ENCODE data around the gene COLGALT1. TPM values are rescaled to one million over a fixed set of nuclear protein-coding genes. Genes with fewer than 3 reads are reported as not detected.
A peak's percentile ranks its signal among the peaks of the same experiment; 100 is the strongest.
"Not testable (repeated sequence)": the region's sequence is repeated elsewhere in the genome, so short reads cannot be mapped to it uniquely, and the experiment has no call there.

Gene COLGALT1
- total RNA-seq, 2 experiments from 2014 or later, result 52.2 to 65.2 TPM

- CTCF ChIA-PET, result interaction anchor here (1.1 to 2.2 kb wide), 8 partner anchors 10 to 118 kb away, joined by 3 to 30 read pairs (median 6); no protein-coding TSS in a partner anchor
- ATAC-seq (no peak), DNase-seq (no peak)
- H3K27me3 Mint-ChIP-seq, result no peaks in the 10 kb centered on the region
- no peak overlapping the region for H3K4me3 Mint-ChIP-seq
- peaks cover 32% of the 10 kb centered on the region for H3K36me3 Mint-ChIP-seq
- no peaks in the 10 kb centered on the region for H3K9me3 Mint-ChIP-seq (ENCODE audit: low read depth)
- H3K4me1 Mint-ChIP-seq, result no peaks in the 10 kb centered on the region
- no peak overlapping the region for H3K27ac Mint-ChIP-seq
These were observed 17.2 kb downstream of the COLGALT1 start for GRCh38 chr19:17572638-17573037.

GRCh38 chr19:17575871-17576757 lies 20.7 kb downstream of the COLGALT1 start:
- Mint-ChIP-seq H3K27ac (no peak overlapping the region), H3K4me1 (peaks cover 2% of the 10 kb centered on the region), H3K27me3 (no peaks in the 10 kb centered on the region), H3K36me3 (peaks cover 34% of the 10 kb centered on the region), H3K4me3 (no peak overlapping the region), H3K9me3 (ENCODE audit: low read depth) (no peaks in the 10 kb centered on the region)
- DNase-seq (no peak), ATAC-seq (no peak)
- CTCF ChIA-PET, result interaction anchor here (0.7 to 2.0 kb wide), 4 partner anchors 46 to 201 kb away, joined by 3 to 10 read pairs (median 3); no protein-coding TSS in a partner anchor

- Mint-ChIP-seq H3K27ac (no peak overlapping the region), H3K36me3 (peaks cover 32% of the 10 kb centered on the region), H3K27me3 (no peaks in the 10 kb centered on the region), H3K4me3 (no peak overlapping the region), H3K9me3 (ENCODE audit: low read depth) (no peaks in the 10 kb centered on the region), H3K4me1 (peaks cover 2% of the 10 kb centered on the region)
- ATAC-seq, result peak; percentile 41
- CTCF ChIA-PET, result interaction anchor here (2.0 kb wide), 1 partner anchor 81 kb away, joined by 10 read pairs; no protein-coding TSS in a partner anchor
- peak; percentile 45 for DNase-seq
These were observed 21.5 kb downstream of the COLGALT1 start for GRCh38 chr19:17576758-17577456.

- H3K27me3 Mint-ChIP-seq, result no peaks in the 10 kb centered on the region
- H3K4me3 Mint-ChIP-seq, result no peak overlapping the region
- H3K9me3 Mint-ChIP-seq (ENCODE audit: low read depth), result no peaks in the 10 kb centered on the region
- H3K27ac Mint-ChIP-seq, result no peak overlapping the region
- peaks cover 2% of the 10 kb centered on the region for H3K4me1 Mint-ChIP-seq
- H3K36me3 Mint-ChIP-seq, result peaks cover 33% of the 10 kb centered on the region
- ATAC-seq, result no peak
- no peak for DNase-seq
- CTCF ChIA-PET, result no interaction called here
These were observed 22.1 kb downstream of the COLGALT1 start for GRCh38 chr19:17577457-17578097.

DNA sequence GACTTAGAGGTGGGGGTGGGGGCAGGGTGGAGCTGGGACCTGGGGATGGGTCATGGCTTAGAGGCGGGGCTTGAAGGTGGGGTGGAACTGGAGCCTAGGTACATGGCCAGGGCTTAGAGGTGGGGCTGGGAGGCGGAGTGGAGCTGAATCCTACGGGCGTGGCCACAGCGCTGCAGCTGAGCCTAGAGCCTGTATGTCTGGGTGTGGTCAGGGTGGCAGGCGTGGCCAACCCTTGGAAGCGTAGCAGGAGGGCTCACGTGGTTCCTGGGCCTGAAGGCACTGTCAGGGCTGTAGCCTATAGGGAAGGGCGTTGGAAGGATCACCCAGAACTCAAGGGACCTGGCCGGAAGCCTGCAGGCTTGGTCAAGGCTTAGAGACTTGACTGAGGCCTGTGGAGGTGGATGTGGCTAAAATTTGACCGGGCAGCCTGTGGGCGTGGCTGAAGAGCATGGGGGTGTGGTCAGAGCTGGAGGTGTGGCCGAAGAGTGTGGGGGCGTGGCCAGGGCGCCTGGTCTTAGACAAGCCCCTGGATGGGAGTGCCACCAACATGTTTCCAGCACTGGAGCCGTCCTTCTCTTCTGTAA lies 24.3 kb downstream of the COLGALT1 start:
- DNase-seq, result no peak
- peaks cover 33% of the 10 kb centered on the region for H3K36me3 Mint-ChIP-seq
- no peak overlapping the region for H3K4me3 Mint-ChIP-seq
- H3K4me1 Mint-ChIP-seq, result peaks cover 2% of the 10 kb centered on the region
- no peak overlapping the region for H3K27ac Mint-ChIP-seq
- CTCF ChIA-PET, result no interaction called here
- peak; percentile 57 for ATAC-seq
- H3K27me3 Mint-ChIP-seq, result no peaks in the 10 kb centered on the region
- H3K9me3 Mint-ChIP-seq (ENCODE audit: low read depth), result no peaks in the 10 kb centered on the region

GRCh38 chr19:17580470-17581144 lies 25.2 kb downstream of the COLGALT1 start:
- no peak for ATAC-seq
- no peaks in the 10 kb centered on the region for H3K27me3 Mint-ChIP-seq

DNA sequence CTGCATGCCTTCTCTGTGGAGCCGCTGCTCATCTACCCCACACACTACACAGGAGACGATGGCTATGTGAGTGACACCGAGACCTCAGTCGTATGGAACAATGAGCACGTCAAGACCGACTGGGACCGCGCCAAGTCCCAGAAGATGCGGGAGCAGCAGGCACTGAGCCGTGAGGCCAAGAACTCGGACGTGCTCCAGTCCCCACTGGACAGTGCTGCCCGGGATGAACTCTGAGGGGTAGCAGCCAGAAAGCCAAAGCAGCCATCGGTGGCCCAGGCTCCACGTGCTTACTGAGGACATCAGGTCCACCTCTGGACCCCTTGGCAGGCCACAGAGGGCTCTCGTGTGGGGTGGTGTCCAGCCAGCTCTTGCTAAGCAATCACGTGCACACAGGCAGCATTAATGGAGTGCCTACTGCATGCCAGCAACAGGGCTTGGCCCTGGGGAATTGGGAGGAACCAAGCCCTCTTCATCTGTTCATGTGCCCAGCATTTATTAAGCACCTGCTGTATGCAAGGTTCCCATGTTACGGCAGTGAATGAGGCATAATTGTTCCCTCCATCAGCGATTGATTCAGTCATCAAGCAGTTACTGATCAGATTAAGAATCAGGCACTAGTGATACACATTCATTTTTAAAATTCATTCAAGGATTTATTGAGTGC lies 25.9 kb downstream of the COLGALT1 start:
- Mint-ChIP-seq H3K9me3 (ENCODE audit: low read depth) (no peaks in the 10 kb centered on the region), H3K27ac (no peak overlapping the region), H3K4me3 (no peak overlapping the region), H3K27me3 (no peaks in the 10 kb centered on the region), H3K4me1 (peaks cover 2% of the 10 kb centered on the region), H3K36me3 (peaks cover 33% of the 10 kb centered on the region)
- CTCF ChIA-PET, result no interaction called here
- DNase-seq (no peak), ATAC-seq (no peak)

More at GRCh38 chr19:17580470-17581144, 25.2 kb downstream of the COLGALT1 start:
- H3K4me1 Mint-ChIP-seq, result peaks cover 2% of the 10 kb centered on the region
- H3K27ac Mint-ChIP-seq, result no peak overlapping the region
- peaks cover 33% of the 10 kb centered on the region for H3K36me3 Mint-ChIP-seq
- H3K9me3 Mint-ChIP-seq (ENCODE audit: low read depth), result no peaks in the 10 kb centered on the region
- CTCF ChIA-PET, result no interaction called here
- DNase-seq, result no peak
- no peak overlapping the region for H3K4me3 Mint-ChIP-seq

DNA sequence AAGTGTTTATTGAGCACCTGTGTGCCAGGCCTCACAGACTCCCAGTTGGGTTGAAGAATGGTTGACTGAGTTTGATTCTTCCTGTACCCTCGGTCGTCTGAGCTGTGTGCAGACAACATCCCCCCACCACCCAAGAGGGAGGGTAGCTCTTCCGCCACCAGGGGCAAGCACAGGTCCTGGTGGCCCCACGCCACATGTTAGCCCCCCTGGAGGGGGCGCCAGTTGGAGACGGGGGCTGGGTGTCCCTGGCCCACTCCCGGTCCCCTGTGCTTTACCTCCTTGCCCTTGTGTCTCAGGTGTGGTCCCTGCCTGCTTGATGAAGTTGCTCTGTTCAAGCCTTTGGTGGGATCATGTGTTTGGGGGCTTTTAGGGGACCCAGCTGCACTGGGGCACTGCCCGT lies 27.2 kb downstream of the COLGALT1 start:
- DNase-seq (no peak), ATAC-seq (no peak)
- H3K4me1 Mint-ChIP-seq, result peaks cover 2% of the 10 kb centered on the region
- CTCF ChIA-PET, result interaction anchor here (0.5 to 1.0 kb wide), 2 partner anchors 9 to 352 kb away, joined by 3 read pairs; no protein-coding TSS in a partner anchor
- H3K9me3 Mint-ChIP-seq (ENCODE audit: low read depth), result no peaks in the 10 kb centered on the region
- no peak overlapping the region for H3K4me3 Mint-ChIP-seq
- no peaks in the 10 kb centered on the region for H3K27me3 Mint-ChIP-seq
- peaks cover 30% of the 10 kb centered on the region for H3K36me3 Mint-ChIP-seq
- H3K27ac Mint-ChIP-seq, result no peak overlapping the region

DNA sequence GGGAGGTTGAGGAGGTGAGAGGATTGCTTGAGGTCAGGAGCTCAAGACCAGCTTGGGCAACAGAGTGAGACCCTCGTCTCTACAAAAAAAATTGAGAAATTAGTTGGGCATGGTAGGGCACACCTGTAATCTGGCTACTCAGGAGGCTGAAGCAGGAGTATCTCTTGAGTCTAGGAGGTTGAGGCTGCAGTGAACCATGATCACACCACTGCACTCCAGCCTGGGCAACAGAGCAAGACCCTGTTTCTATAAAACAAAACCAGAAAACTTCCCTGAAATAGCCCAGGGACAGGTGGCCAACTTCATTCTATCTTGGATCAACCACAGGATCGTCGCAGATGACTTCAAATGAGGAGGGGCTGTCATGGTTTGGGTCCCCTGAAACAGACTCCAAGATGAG lies 28.7 kb downstream of the COLGALT1 start:
- no peak for ATAC-seq
- Mint-ChIP-seq H3K9me3 (ENCODE audit: low read depth) (no peaks in the 10 kb centered on the region), H3K27ac (no peak overlapping the region), H3K4me1 (peaks cover 2% of the 10 kb centered on the region), H3K4me3 (no peak overlapping the region), H3K27me3 (no peaks in the 10 kb centered on the region), H3K36me3 (peaks cover 24% of the 10 kb centered on the region)
- CTCF ChIA-PET, result interaction anchor here (1.5 kb wide), 1 partner anchor 37 kb away, joined by 4 read pairs; no protein-coding TSS in a partner anchor
- no peak for DNase-seq

- peaks cover 13% of the 10 kb centered on the region for H3K36me3 Mint-ChIP-seq
- DNase-seq; H3K9me3 Mint-ChIP-seq (ENCODE audit: low read depth); H3K27me3 Mint-ChIP-seq; H3K27ac Mint-ChIP-seq; H3K4me3 Mint-ChIP-seq; H3K4me1 Mint-ChIP-seq; ATAC-seq: not testable (repeated sequence)
- CTCF ChIA-PET, result interaction anchor here (1.0 to 1.6 kb wide), 3 partner anchors 12 to 347 kb away, joined by 3 read pairs; partner anchors contain the start of gene CCDC124
These were observed 29.9 kb downstream of the COLGALT1 start for GRCh38 chr19:17585395-17585794.

DNA sequence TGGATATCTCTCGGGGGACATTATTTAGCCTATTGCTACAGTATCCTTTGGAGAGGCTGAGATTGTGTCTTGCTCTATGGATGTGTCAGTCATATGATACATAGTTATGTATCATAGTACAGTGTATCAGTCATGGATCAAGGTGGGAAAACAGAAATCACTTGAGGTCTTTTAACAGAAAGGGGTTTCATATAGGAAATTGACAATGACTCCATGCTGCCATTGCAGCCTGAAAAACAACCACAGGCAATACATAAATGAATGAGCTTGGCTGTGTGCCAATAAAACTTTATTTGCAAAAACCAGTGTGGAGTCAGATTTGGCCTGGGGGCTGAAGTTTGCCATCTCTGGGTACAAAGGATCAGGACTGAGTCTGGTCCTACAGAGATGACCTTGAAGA lies 35.4 kb downstream of the COLGALT1 start:
- ATAC-seq, result peak; percentile 42
- no peak for DNase-seq
- Mint-ChIP-seq H3K4me3 (no peak overlapping the region), H3K4me1 (peaks cover 7% of the 10 kb centered on the region), H3K36me3 (no peaks in the 10 kb centered on the region), H3K27ac (no peak overlapping the region), H3K27me3 (peaks cover 19% of the 10 kb centered on the region), H3K9me3 (ENCODE audit: low read depth) (no peaks in the 10 kb centered on the region)
- CTCF ChIA-PET, result interaction anchor here (0.7 kb wide), 1 partner anchor 298 kb away, joined by 3 read pairs; no protein-coding TSS in a partner anchor

DNA sequence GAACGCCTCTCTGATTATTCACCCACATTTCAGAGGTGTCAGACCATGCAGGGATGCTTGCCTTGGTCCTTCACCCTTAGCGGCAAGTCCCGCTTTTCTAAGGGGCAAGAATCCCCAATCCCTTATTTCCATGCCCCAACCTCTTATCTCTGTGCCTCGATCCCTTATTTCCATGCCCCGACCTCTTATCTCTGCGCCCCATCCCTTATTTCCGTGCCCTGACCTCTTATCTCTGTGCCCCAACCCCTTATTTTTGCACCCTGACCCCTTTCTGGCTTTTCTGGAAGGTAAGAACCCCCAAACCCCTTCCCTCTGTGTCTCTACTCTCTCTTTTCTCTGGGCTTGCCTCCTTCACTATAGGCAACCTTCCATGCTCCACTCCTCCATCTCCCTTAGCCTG lies 38.8 kb downstream of the COLGALT1 start:
- CTCF ChIA-PET; H3K36me3 Mint-ChIP-seq; H3K27ac Mint-ChIP-seq; ATAC-seq; H3K9me3 Mint-ChIP-seq (ENCODE audit: low read depth); DNase-seq; H3K4me3 Mint-ChIP-seq: not testable (repeated sequence)
- Mint-ChIP-seq H3K4me1 (peaks cover 12% of the 10 kb centered on the region), H3K27me3 (peaks cover 19% of the 10 kb centered on the region)
